AG04449 (cell line): ENCODE data around the gene ANKRD34C.
A peak's percentile ranks its signal among the peaks of the same experiment; 100 is the strongest.

Experiments
- CTCF ChIA-PET: fragments of 350-600 bp; formaldehyde crosslinking; extraction: SDS; loops from one replicate; lab custom pipeline; 2021; ENCODE audit warnings: antibody characterized with exemption; lab: Yijun Ruan, JAX
- POLR2A ChIA-PET: fragments of 400-600, 350-600 bp; formaldehyde crosslinking; extraction: SDS; loops from one replicate; lab custom pipeline; 2020; ENCODE audit warnings: antibody characterized with exemption, inconsistent platforms; lab: Yijun Ruan, JAX
- DNase-seq: peaks from one replicate; pipeline ENCODE4 v3.0.0-alpha.2; 2010; ENCODE audit warnings: low read depth, low spot score
- H3K4me3 ChIP-seq: 2 replicates; pipeline ENCODE4 v1.5.1; 2011; ENCODE audit warnings: low read depth, mild to moderate bottlenecking, control low read depth, low read length
- CTCF ChIP-seq: IDR thresholded peaks from one replicate; pipeline ENCODE4 v1.5.1; 2011; ENCODE audit warnings: mild to moderate bottlenecking, moderate library complexity, low read length, control low read depth, inconsistent platforms; ENCODE audit not compliant: insufficient read depth; ENCODE audit errors: missing control alignments

The ANKRD34C gene

GRCh38 chr15:79282371-79283251 is at the start of gene ANKRD34C:
Gene ANKRD34C, plus strand, starts transcription at chr15:79282722. Its CDS starts 10,563 bp downstream, at chr15:79293285.
- DNase-seq: no peak
- POLR2A ChIA-PET: no interaction called here
- CTCF ChIA-PET: no interaction called here
- no peak within 1 kb of the TSS for H3K4me3 ChIP-seq
- no peak for TF ChIP-seq CTCF

GRCh38 chr15:79233236-79233635 is 49.3 kb upstream of the ANKRD34C start:
- no peak overlapping the region for H3K4me3 ChIP-seq
- ChIA-PET CTCF (interaction anchor here (1.2 kb wide), 1 partner anchor 15 kb away, joined by 3 read pairs; no protein-coding TSS in a partner anchor), POLR2A (no interaction called here)
- TF ChIP-seq CTCF: no peak
- DNase-seq: no peak

- no peak for DNase-seq
- ChIA-PET POLR2A (no interaction called here), CTCF (no interaction called here)
- TF ChIP-seq CTCF: no peak
- H3K4me3 ChIP-seq: no peak overlapping the region
Measured at GRCh38 chr15:79240036-79240435, 42.5 kb upstream of the ANKRD34C start.

DNA sequence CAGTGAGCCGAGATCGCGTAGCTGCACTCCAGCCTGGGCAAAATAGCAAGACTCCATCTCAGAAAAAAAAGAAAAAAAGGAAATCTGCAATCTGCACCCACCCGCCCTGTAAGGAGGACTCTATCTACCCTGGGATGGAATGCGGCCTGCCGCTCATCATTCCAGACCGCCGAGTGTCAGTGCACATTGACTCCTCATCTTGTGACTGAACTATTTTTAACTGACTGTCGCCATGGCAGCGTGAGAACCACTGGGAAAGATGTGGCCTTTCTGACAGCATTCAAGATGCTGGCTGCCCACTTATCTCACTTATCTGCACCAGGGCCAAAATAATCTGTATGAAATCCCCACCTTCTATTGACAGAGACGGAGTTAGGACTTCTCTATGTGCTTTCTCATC is 38.8 kb upstream of the ANKRD34C start:
- H3K4me3 ChIP-seq: no peak overlapping the region
- no peak for DNase-seq
- CTCF ChIA-PET: no interaction called here
- POLR2A ChIA-PET: no interaction called here
- no peak for TF ChIP-seq CTCF

DNA sequence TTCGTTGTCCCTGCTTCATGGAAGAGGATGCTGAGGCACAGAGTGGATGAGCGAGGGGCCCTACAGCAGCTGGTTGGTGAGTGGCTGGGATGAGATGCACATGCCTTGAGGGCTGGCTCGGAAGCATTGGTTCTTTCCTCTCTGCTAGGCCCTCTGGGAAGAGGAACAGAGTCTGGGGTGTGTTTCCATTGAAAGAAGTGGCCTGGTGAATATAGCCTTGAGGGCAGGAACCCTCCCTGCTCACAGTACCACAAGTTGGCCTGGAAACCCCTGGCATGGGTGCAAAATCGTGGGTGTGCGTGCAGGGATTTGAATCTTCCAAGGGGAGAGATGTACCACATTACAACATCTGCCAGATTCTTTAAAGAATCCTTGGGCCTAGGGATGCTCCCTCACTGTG is 37.6 kb upstream of the ANKRD34C start:
- ChIA-PET CTCF (no interaction called here), POLR2A (no interaction called here)
- DNase-seq: no peak
- H3K4me3 ChIP-seq: no peak overlapping the region
- TF ChIP-seq CTCF: no peak

DNA sequence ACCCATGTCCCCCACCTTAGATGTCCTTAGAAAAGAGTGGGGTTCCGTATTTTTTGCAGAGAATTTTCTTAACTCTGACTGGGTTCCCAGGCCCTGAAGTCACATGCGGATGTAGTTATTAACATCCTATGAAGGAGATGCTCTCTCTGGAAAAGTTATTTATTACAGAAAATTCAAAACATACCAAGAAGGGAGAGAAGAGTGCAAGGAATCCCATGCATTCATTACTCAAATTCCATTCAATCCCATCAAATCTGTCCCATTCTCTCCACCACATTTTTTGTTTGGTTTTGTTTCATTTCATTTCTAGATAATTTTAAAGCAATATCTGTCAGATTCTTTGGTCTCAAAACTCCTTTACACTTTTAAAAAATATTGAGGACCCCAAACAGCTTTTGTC is 34.3 kb upstream of the ANKRD34C start:
- ChIA-PET CTCF (no interaction called here), POLR2A (no interaction called here)
- no peak overlapping the region for H3K4me3 ChIP-seq
- TF ChIP-seq CTCF: no peak
- peak; percentile 5 for DNase-seq
